Activated CD8-positive, alpha-beta memory T cell treated with anti-CD3 and anti-CD28 coated beads, Interleukin-2, amount 10 ng/mL, durations not matched to agents 7 days and 5 days (primary cell): ENCODE measurements around the gene SMPD4. TPM values are rescaled to one million over a fixed set of nuclear protein-coding genes. Genes with fewer than 3 reads are reported as not detected.
"Not testable (repeated sequence)": the region's sequence is repeated elsewhere in the genome, so short reads cannot be mapped to it uniquely, and the experiment has no call there.

Experiments
- ATAC-seq: fragments of 150-1000 bp; cut with Tn5 transposase; one replicate; pipeline ENCODE4 v1.10.0; 2021; ENCODE audit warnings: moderate library complexity
- CTCF ChIA-PET: fragments of 350-600 bp; sonication (Branson Sonifier 250); formaldehyde crosslinking; loops from one replicate; lab custom pipeline; 2021; ENCODE audit warnings: antibody characterized with exemption; lab: Charles Lee
- DNase-seq: peaks from one replicate; pipeline ENCODE4 v3.0.0-alpha.2; 2020
- H3K27ac Mint-ChIP-seq: one replicate; pipeline ENCODE4 v1.8.0; 2021; ENCODE audit warnings: mild to moderate bottlenecking, mixed read lengths
- H3K27me3 Mint-ChIP-seq: one replicate; pipeline ENCODE4 v1.8.0; 2021; ENCODE audit warnings: mixed read lengths
- H3K36me3 Mint-ChIP-seq: one replicate; pipeline ENCODE4 v1.8.0; 2021; ENCODE audit warnings: mild to moderate bottlenecking, mixed read lengths
- H3K4me1 Mint-ChIP-seq: one replicate; pipeline ENCODE4 v1.8.0; 2021; ENCODE audit warnings: mixed read lengths
- H3K4me3 Mint-ChIP-seq: one replicate; pipeline ENCODE4 v1.8.0; 2021; ENCODE audit warnings: mild to moderate bottlenecking, moderate library complexity, mixed read lengths
- H3K9me3 Mint-ChIP-seq: one replicate; pipeline ENCODE4 v1.8.0; 2022; ENCODE audit warnings: low read depth, mixed read lengths
- total RNA-seq, 2 experiments: library from RNA; stranded (reverse); gene quantifications; one replicate each; pipeline ENCODE4 v1.2.3, GENCODE V29; 2021

SMPD4 gene
- total RNA-seq, 2 experiments from 2014 or later: 70.8 to 79.8 TPM

- ATAC-seq, H3K27me3 Mint-ChIP-seq, H3K36me3 Mint-ChIP-seq, H3K27ac Mint-ChIP-seq, CTCF ChIA-PET, H3K4me3 Mint-ChIP-seq, H3K9me3 Mint-ChIP-seq, DNase-seq: not testable (repeated sequence)
- peaks cover 11% of the 10 kb centered on the region for H3K4me1 Mint-ChIP-seq
Observed at GRCh38 chr2:130195089-130195635, 13.8 kb upstream of the SMPD4 start.

GRCh38 chr2:130193824-130194223 lies 12.4 kb upstream of the SMPD4 start:
- peaks cover 11% of the 10 kb centered on the region for H3K4me1 Mint-ChIP-seq
- DNase-seq, H3K9me3 Mint-ChIP-seq, CTCF ChIA-PET, H3K36me3 Mint-ChIP-seq, H3K27ac Mint-ChIP-seq, H3K4me3 Mint-ChIP-seq, H3K27me3 Mint-ChIP-seq, ATAC-seq: not testable (repeated sequence)

- H3K4me1 Mint-ChIP-seq: peaks cover 11% of the 10 kb centered on the region
- H3K27me3 Mint-ChIP-seq, CTCF ChIA-PET, H3K9me3 Mint-ChIP-seq, H3K36me3 Mint-ChIP-seq, H3K4me3 Mint-ChIP-seq, ATAC-seq, H3K27ac Mint-ChIP-seq: not testable (repeated sequence)
- peak; percentile 23 for DNase-seq
Observed at GRCh38 chr2:130192451-130192850, 11.0 kb upstream of the SMPD4 start.

- H3K4me3 Mint-ChIP-seq, CTCF ChIA-PET, ATAC-seq, H3K9me3 Mint-ChIP-seq, H3K27me3 Mint-ChIP-seq, H3K36me3 Mint-ChIP-seq, H3K27ac Mint-ChIP-seq: not testable (repeated sequence)
- peaks cover 11% of the 10 kb centered on the region for H3K4me1 Mint-ChIP-seq
- DNase-seq: peak; percentile 5
Observed at GRCh38 chr2:130191319-130191718, 9.9 kb upstream of the SMPD4 start.

GRCh38 chr2:130190237-130190636 lies 8.8 kb upstream of the SMPD4 start:
- DNase-seq: peak; percentile 33
- CTCF ChIA-PET: no interaction called here
- H3K9me3 Mint-ChIP-seq: no peaks in the 10 kb centered on the region
- no peak overlapping the region for H3K4me3 Mint-ChIP-seq
- no peaks in the 10 kb centered on the region for H3K27me3 Mint-ChIP-seq
- peaks cover 14% of the 10 kb centered on the region for H3K4me1 Mint-ChIP-seq
- H3K36me3 Mint-ChIP-seq: peaks cover 4% of the 10 kb centered on the region
- no peak for ATAC-seq
- H3K27ac Mint-ChIP-seq: no peak overlapping the region

- CTCF ChIA-PET, H3K9me3 Mint-ChIP-seq: not testable (repeated sequence)
Observed at GRCh38 chr2:130188958-130189357, 7.6 kb upstream of the SMPD4 start.

GRCh38 chr2:130187859-130188792 lies 6.7 kb upstream of the SMPD4 start:
- ATAC-seq, H3K27ac Mint-ChIP-seq, H3K36me3 Mint-ChIP-seq, H3K4me3 Mint-ChIP-seq, CTCF ChIA-PET, H3K9me3 Mint-ChIP-seq, H3K27me3 Mint-ChIP-seq: not testable (repeated sequence)
- H3K4me1 Mint-ChIP-seq: peaks cover 25% of the 10 kb centered on the region
- DNase-seq: peak; percentile 8

More at GRCh38 chr2:130188958-130189357, 7.6 kb upstream of the SMPD4 start:
- H3K4me3 Mint-ChIP-seq, H3K27ac Mint-ChIP-seq, H3K27me3 Mint-ChIP-seq, H3K36me3 Mint-ChIP-seq, ATAC-seq: not testable (repeated sequence)
- H3K4me1 Mint-ChIP-seq: peaks cover 18% of the 10 kb centered on the region
- peak; percentile 11 for DNase-seq

GRCh38 chr2:130187268-130187667 lies 5.9 kb upstream of the SMPD4 start:
- ATAC-seq (no peak), DNase-seq (peak; percentile 36)
- CTCF ChIA-PET: no interaction called here
- Mint-ChIP-seq H3K36me3 (peaks cover 5% of the 10 kb centered on the region), H3K4me1 (peaks cover 21% of the 10 kb centered on the region), H3K27ac (no peak overlapping the region), H3K27me3 (no peaks in the 10 kb centered on the region), H3K4me3 (no peak overlapping the region), H3K9me3 (no peaks in the 10 kb centered on the region)

- H3K4me3 Mint-ChIP-seq: no peak overlapping the region
- H3K4me1 Mint-ChIP-seq: peaks cover 18% of the 10 kb centered on the region
- no peaks in the 10 kb centered on the region for H3K9me3 Mint-ChIP-seq
- DNase-seq (peak; percentile 29), ATAC-seq (no peak)
- H3K27me3 Mint-ChIP-seq: no peaks in the 10 kb centered on the region
- peak overlapping the region; percentile 11 for H3K27ac Mint-ChIP-seq
- H3K36me3 Mint-ChIP-seq: peaks cover 4% of the 10 kb centered on the region
- CTCF ChIA-PET: no interaction called here
Observed at GRCh38 chr2:130186391-130186790, 5.0 kb upstream of the SMPD4 start.

- Mint-ChIP-seq H3K9me3 (no peaks in the 10 kb centered on the region), H3K4me1 (peaks cover 15% of the 10 kb centered on the region), H3K36me3 (peaks cover 1% of the 10 kb centered on the region), H3K27ac (no peak overlapping the region), H3K27me3 (no peaks in the 10 kb centered on the region), H3K4me3 (no peak overlapping the region)
- ATAC-seq (no peak), DNase-seq (no peak)
- CTCF ChIA-PET: no interaction called here
Observed at GRCh38 chr2:130185896-130186295, 4.5 kb upstream of the SMPD4 start.

GRCh38 chr2:130185436-130185835 lies 4.0 kb upstream of the SMPD4 start:
- no peaks in the 10 kb centered on the region for H3K9me3 Mint-ChIP-seq
- no peak overlapping the region for H3K4me3 Mint-ChIP-seq
- DNase-seq (no peak), ATAC-seq (no peak)
- CTCF ChIA-PET: no interaction called here
- H3K27ac Mint-ChIP-seq: no peak overlapping the region
- H3K27me3 Mint-ChIP-seq: no peaks in the 10 kb centered on the region
- peaks cover 3% of the 10 kb centered on the region for H3K36me3 Mint-ChIP-seq
- H3K4me1 Mint-ChIP-seq: peaks cover 17% of the 10 kb centered on the region

GRCh38 chr2:130183512-130184373 lies 2.3 kb upstream of the SMPD4 start:
- ATAC-seq (no peak), DNase-seq (no peak)
- H3K27me3 Mint-ChIP-seq: no peaks in the 10 kb centered on the region
- H3K36me3 Mint-ChIP-seq: peaks cover 3% of the 10 kb centered on the region
- H3K4me3 Mint-ChIP-seq: peak overlapping the region; percentile 82
- H3K9me3 Mint-ChIP-seq: no peaks in the 10 kb centered on the region
- peaks cover 25% of the 10 kb centered on the region for H3K4me1 Mint-ChIP-seq
- CTCF ChIA-PET: no interaction called here
- peak overlapping the region; percentile 83 for H3K27ac Mint-ChIP-seq

GRCh38 chr2:130182826-130183511 lies 1.6 kb upstream of the SMPD4 start:
- not testable (repeated sequence) for H3K27me3 Mint-ChIP-seq, H3K9me3 Mint-ChIP-seq, DNase-seq, H3K36me3 Mint-ChIP-seq, ATAC-seq
- Mint-ChIP-seq H3K4me3 (peak overlapping the region; percentile 82), H3K27ac (peak overlapping the region; percentile 83), H3K4me1 (peaks cover 29% of the 10 kb centered on the region)
- CTCF ChIA-PET: interaction anchor here (0.7 to 1.9 kb wide), 2 partner anchors 12 to 148 kb away, joined by 3 to 5 read pairs; no protein-coding TSS in a partner anchor
